GM12878 (cell line): ENCODE data around the gene SDHAF1. TPM values are rescaled to one million over a fixed set of nuclear protein-coding genes. Genes with fewer than 3 reads are reported as not detected.

ENCODE experiments used
- ATAC-seq: fragments of 200-7000 bp; cut with Tn5 transposase; 3 replicates; pipeline ENCODE4 v1.9.1; 2020; ENCODE audit warnings: mild to moderate bottlenecking, moderate library complexity
- BruUV-seq: library from RNA; stranded (reverse); fragments of 400-500 nt; replicated peaks from 2 replicates; lab custom pipeline; 2021; lab: Mats Ljungman, UMichigan
- CTCF ChIA-PET: fragments of 300-600 bp; sonication (Branson Sonifier 250); formaldehyde crosslinking; extraction: SDS; loops from one replicate; lab custom pipeline; 2021; ENCODE audit warnings: inconsistent platforms; lab: Yijun Ruan, JAX
- POLR2A ChIA-PET: fragments of 350-600 bp; formaldehyde crosslinking; extraction: SDS; loops from one replicate; lab custom pipeline; 2021; ENCODE audit warnings: inconsistent platforms; lab: Charles Lee
- RAD21 ChIA-PET: fragments of 300-600 bp; sonication (Branson Sonifier 250); formaldehyde crosslinking; loops from one replicate; lab custom pipeline; 2023; ENCODE audit warnings: antibody characterized with exemption; ENCODE audit not compliant: unreplicated experiment; lab: Charles Lee
- SMC1A ChIA-PET: fragments of 300-600 bp; sonication (Branson Sonifier 250); formaldehyde crosslinking; loops from one replicate; lab custom pipeline; 2023; ENCODE audit not compliant: unreplicated experiment, uncharacterized antibody; lab: Charles Lee
- DNase-seq: peaks from one replicate; pipeline ENCODE4 v3.0.0-alpha.2; 2011; ENCODE audit warnings: low read depth, low spot score
- FAIRE-seq: peaks from 3 replicates; lab custom pipeline; 2011; peaks lifted over from hg19 to GRCh38; lab: Jason Lieb, UNC
- H2AFZ ChIP-seq: 2 replicates; pipeline ENCODE4 v1.6.0; 2011; ENCODE audit warnings: low read depth, low read length, control low read depth; ENCODE audit not compliant: control insufficient read depth
- H3K27ac ChIP-seq: 2 replicates; pipeline ENCODE4 v1.5.1; 2011; ENCODE audit warnings: control low read depth; ENCODE audit not compliant: control insufficient read depth, insufficient read depth
- H3K27me3 ChIP-seq, 2 experiments: replicated peaks in 1 of 2; 2 replicates each; pipeline versions ENCODE4 v1.6.0 to v1.6.1; 2011; ENCODE audit warnings: low read length in 1 of 2; ENCODE audit not compliant: control insufficient read depth in 2 of 2, insufficient read depth in 2 of 2
- H3K36me3 ChIP-seq, 2 experiments: 2 replicates each; pipeline ENCODE4 v1.5.1; 2011; ENCODE audit warnings: low read length in 1 of 2; ENCODE audit not compliant: control insufficient read depth in 2 of 2, insufficient read depth in 2 of 2
- H3K4me1 ChIP-seq: 2 replicates; pipeline ENCODE4 v1.6.1; 2011; ENCODE audit warnings: mild to moderate bottlenecking, low read length, moderate library complexity, mixed read lengths; ENCODE audit not compliant: control insufficient read depth, insufficient read depth
- H3K4me2 ChIP-seq: 2 replicates; pipeline ENCODE4 v1.6.0; 2011; ENCODE audit warnings: control low read depth; ENCODE audit not compliant: control insufficient read depth, insufficient read depth
- H3K4me3 ChIP-seq: fragments of 200-600 bp; sonication (generic); 2 replicates; pipeline ENCODE4 v1.5.1; 2016
- H3K79me2 ChIP-seq: 2 replicates; pipeline ENCODE4 v1.6.0; 2011; ENCODE audit warnings: low read length; ENCODE audit not compliant: control insufficient read depth, insufficient read depth
- H3K9ac ChIP-seq: 2 replicates; pipeline ENCODE4 v1.8.0; 2011; ENCODE audit warnings: low read length, control low read depth, mixed read lengths; ENCODE audit not compliant: control insufficient read depth, insufficient read depth
- H3K9me3 ChIP-seq: replicated peaks from 3 replicates; pipeline ENCODE4 v1.5.1; 2011; ENCODE audit warnings: mild to moderate bottlenecking, low read length; ENCODE audit not compliant: control insufficient read depth, insufficient read depth
- H4K20me1 ChIP-seq: 2 replicates; pipeline ENCODE4 v1.6.0; 2011; ENCODE audit not compliant: control insufficient read depth, insufficient read depth
- BCL11A ChIP-seq: IDR thresholded peaks from 2 replicates; pipeline ENCODE4 v1.6.1; 2011; ENCODE audit warnings: low read depth, low read length
- CEBPB ChIP-seq, 2 experiments: fragments of 150-350 bp in 1 of 2; IDR thresholded peaks; 2 replicates each; pipeline ENCODE4 v1.6.1; 2012 to 2014; ENCODE audit warnings: low read depth in 2 of 2, low read length in 2 of 2, borderline replicate concordance in 1 of 2, inconsistent platforms in 1 of 2
- HCFC1 ChIP-seq: fragments of 150-350 bp; IDR thresholded peaks from 2 replicates; pipeline ENCODE4 v1.6.1; 2014; ENCODE audit warnings: low read length
- MTA2 ChIP-seq: fragments of 450-650 bp; IDR thresholded peaks from 2 replicates; pipeline ENCODE4 v1.6.1; 2016; ENCODE audit warnings: low read depth, mild to moderate bottlenecking, moderate library complexity
- NFYB ChIP-seq: IDR thresholded peaks from 2 replicates; pipeline ENCODE4 v1.6.1; 2011; ENCODE audit warnings: low read depth, mild to moderate bottlenecking, low read length, improper control_type of control experiment, moderate library complexity; ENCODE audit not compliant: insufficient read depth
- NRF1 ChIP-seq: conservative IDR thresholded peaks from 2 replicates; pipeline ENCODE4 v1.6.1; 2011; ENCODE audit warnings: mild to moderate bottlenecking, low read depth, low read length, improper control_type of control experiment
- SMC3 ChIP-seq: IDR thresholded peaks from 2 replicates; pipeline ENCODE4 v1.6.1; 2011; ENCODE audit warnings: low read length, improper control_type of control experiment, borderline replicate concordance
- SREBF1 ChIP-seq: IDR thresholded peaks from 2 replicates; pipeline ENCODE4 v1.6.1; 2012; ENCODE audit warnings: mild to moderate bottlenecking, low read length
- SRF ChIP-seq, 2 experiments: IDR thresholded peaks; 2 replicates each; pipeline ENCODE4 v1.6.1; 2011; ENCODE audit warnings: low read depth in 2 of 2, low read length in 2 of 2, mild to moderate bottlenecking in 1 of 2, moderate library complexity in 1 of 2
- TARDBP ChIP-seq: IDR thresholded peaks from 2 replicates; pipeline ENCODE4 v1.6.1; 2016; ENCODE audit warnings: borderline replicate concordance
- TCF3 ChIP-seq: IDR thresholded peaks from 2 replicates; pipeline ENCODE4 v1.6.1; 2012; ENCODE audit warnings: low read depth, mild to moderate bottlenecking, low read length, borderline replicate concordance; ENCODE audit not compliant: insufficient read depth
- ZZZ3 ChIP-seq: IDR thresholded peaks from 2 replicates; pipeline ENCODE4 v1.6.1; 2011; ENCODE audit warnings: low read depth; ENCODE audit not compliant: control insufficient read depth, insufficient read length
- whole genome bisulfite sequencing: methylation state at CpG from one replicate; pipeline ENCODE4 v1.1.6; 2016; ENCODE audit warnings: low lambda C conversion rate; ENCODE audit not compliant: insufficient replicate concordance, insufficient coverage; ENCODE audit errors: missing lambda C conversion rate; 5-methylcytosine and 5-hydroxymethylcytosine counted together
- in situ Hi-C: fragments of 300-500 bp; cut with MboI; formaldehyde crosslinking; loops from 9 replicates; pipeline ENCODE4 v1.14.3; 2018; ENCODE audit warnings: mixed read lengths
- intact Hi-C: fragments of 100-400 bp; cut with micrococcal nuclease; formaldehyde crosslinking; loops from one replicate; pipeline ENCODE4 v1.14.2; 2022; ENCODE audit not compliant: unreplicated experiment
- polyA plus RNA-seq, 11 experiments: library from polyadenylated mRNA; depleted of rRNA in 4 of 11; unstranded in 6 of 11; stranded (reverse) in 5 of 11; fragments of >200 nt; fragmentation: Nextera tagmentation in 4 of 11; fragmentation: Illumina TruSeq in 1 of 11; extraction: Ambion mirVana in 4 of 11; extraction: Trizol in 1 of 11; gene quantifications; 1 replicate in 1 of 11; 2 replicates in 10 of 11; pipeline versions ENCODE4 v1.2.1 to v1.2.3, GENCODE V29; 2011 to 2016; ENCODE audit warnings: inconsistent platforms in 2 of 11, missing spikeins in 2 of 11, low read depth in 1 of 11
- total RNA-seq, 4 experiments: library from RNA; depleted of rRNA in 3 of 4; stranded (reverse); fragments of >200 nt in 3 of 4; fragmentation: Illumina TruSeq in 1 of 4; extraction: Trizol in 1 of 4; gene quantifications; 2 replicates each; pipeline versions ENCODE4 v1.2.1 to v1.2.3, GENCODE V29; 2013 to 2021

The SDHAF1 gene
- total and polyA plus RNA-seq, 10 of the 15 experiments (the other 5 are each of a cell fraction or from before 2014, with no cell fraction given), result 0.74 to 45.6 (median 24.4) TPM

DNA sequence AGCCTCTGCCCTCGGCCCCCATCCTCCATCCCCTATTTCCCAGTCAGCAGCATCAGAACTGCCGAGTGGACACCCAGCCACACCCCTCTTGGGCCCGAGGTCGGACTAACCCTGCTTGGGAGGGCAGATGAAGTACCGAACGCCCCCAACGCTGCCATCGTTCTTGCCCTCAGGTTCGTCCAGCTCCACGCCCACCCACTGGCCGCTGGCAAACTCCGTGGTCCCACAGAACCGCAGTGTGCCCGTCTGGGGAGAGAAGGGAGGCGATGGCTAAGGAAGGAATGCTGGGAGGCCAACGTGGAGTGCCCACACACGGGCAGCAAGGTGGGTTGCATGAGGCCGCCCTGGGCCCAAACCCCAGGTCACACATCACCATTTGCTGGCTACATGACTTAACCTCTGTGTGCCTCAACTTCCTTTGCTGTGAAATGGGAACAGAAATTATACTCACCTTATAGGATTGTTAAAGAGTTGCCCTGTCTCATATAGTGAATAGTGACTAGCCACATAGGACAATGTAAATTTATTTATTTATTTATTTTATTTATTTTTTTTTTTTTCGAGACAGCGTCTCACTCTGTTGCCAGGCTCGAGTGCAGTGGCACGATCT is 24.2 kb downstream of the SDHAF1 start:
- POLR2A ChIA-PET, result no interaction called here
- FAIRE-seq (no peak), DNase-seq (no peak), ATAC-seq (no peak)
- Histone ChIP-seq H4K20me1 (no peaks in the 10 kb centered on the region), H3K9me3 (no peaks in the 10 kb centered on the region), H3K4me2 (no peak overlapping the region), H3K9ac (no peak overlapping the region), H3K79me2 (peaks cover 7% of the 10 kb centered on the region), H3K36me3 (peaks cover 0 to 5% of the 10 kb centered on the region in 2 experiments; a peak in 3 of 4 replicates), H3K27me3 (no peaks in the 10 kb centered on the region), H2AFZ (no peak overlapping the region), H3K27ac (no peak overlapping the region), H3K4me3 (no peak overlapping the region), H3K4me1 (no peaks in the 10 kb centered on the region)
- SMC1A ChIA-PET, result no interaction called here
- CTCF ChIA-PET, result no interaction called here
- in situ Hi-C loops, result no loop called here
- TF ChIP-seq SMC3 (no peak), TCF3 (no peak), CEBPB (IDR thresholded peaks at IDR 0.05; ENCODE audit: borderline replicate concordance in 1 of 2, low read depth in 2 of 2, low read length in 2 of 2) (no peak), ZZZ3 (no peak), HCFC1 (no peak), MTA2 (no peak), SRF (IDR thresholded peaks at IDR 0.05; ENCODE audit: low read depth in 2 of 2, low read length in 2 of 2) (no peak), BCL11A (no peak), SREBF1 (no peak), TARDBP (no peak), NFYB (no peak), NRF1 (no peak)
- WGBS, result 99% methylated on average over 20 of the region's 22 CpGs
- intact Hi-C loops, result no loop called here
- no TSS peak for BruUV-seq
- RAD21 ChIA-PET, result interaction anchor here (0.7 kb wide), 1 partner anchor 1033 kb away, joined by 3 read pairs; no protein-coding TSS in a partner anchor
